IMR-90 (cell line): ENCODE measurements around the gene DENND1A. TPM values are rescaled to one million over a fixed set of nuclear protein-coding genes. Genes with fewer than 3 reads are reported as not detected.

Experiments
- ATAC-seq: fragments of 200-7000 bp; cut with Tn5 transposase; 2 replicates; pipeline ENCODE4 v1.9.1; 2020; ENCODE audit warnings: low read depth, mild to moderate bottlenecking, moderate library complexity
- BruUV-seq: library from RNA; stranded (reverse); fragments of 400-500 nt; replicated peaks from 2 replicates; lab custom pipeline; 2021; lab: Mats Ljungman, UMichigan
- CTCF ChIA-PET: fragments of 300-600 bp; formaldehyde crosslinking; extraction: SDS; loops from one replicate; lab custom pipeline; 2021; ENCODE audit warnings: antibody characterized with exemption; lab: Yijun Ruan, JAX
- POLR2A ChIA-PET: fragments of 300-600 bp; sonication (Branson Sonifier 250); formaldehyde crosslinking; loops from one replicate; lab custom pipeline; 2022; ENCODE audit warnings: antibody characterized with exemption; ENCODE audit not compliant: unreplicated experiment; lab: Charles Lee
- DNase-seq: peaks from one replicate; pipeline ENCODE4 v3.0.0; 2013
- H2AFZ ChIP-seq: replicated peaks from 2 replicates; pipeline ENCODE3; 2013; ENCODE audit warnings: low read length, mild to moderate bottlenecking; ENCODE audit not compliant: poor library complexity
- H2AK5ac ChIP-seq: 2 replicates; pipeline ENCODE4 v1.6.1; 2013; ENCODE audit warnings: low read depth, low read length, inconsistent platforms
- H2AK9ac ChIP-seq: replicated peaks from 2 replicates; pipeline ENCODE3; 2013; ENCODE audit warnings: mild to moderate bottlenecking, low read depth, low read length, moderate library complexity; ENCODE audit not compliant: poor library complexity
- H2BK120ac ChIP-seq: 2 replicates; pipeline ENCODE4 v1.6.1; 2013; ENCODE audit warnings: low read depth, low read length, inconsistent platforms
- H2BK15ac ChIP-seq: 3 replicates; pipeline ENCODE4 v1.6.1; 2013; ENCODE audit warnings: low read depth, low read length, inconsistent platforms
- H2BK20ac ChIP-seq: 2 replicates; pipeline ENCODE4 v1.6.1; 2013; ENCODE audit warnings: low read depth, mild to moderate bottlenecking, inconsistent platforms, low read length, moderate library complexity
- H2BK5ac ChIP-seq: 2 replicates; pipeline ENCODE4 v1.6.1; 2013; ENCODE audit warnings: mild to moderate bottlenecking, low read depth, low read length, inconsistent platforms; ENCODE audit not compliant: poor library complexity, severe bottlenecking
- H3K14ac ChIP-seq: replicated peaks from 2 replicates; pipeline ENCODE4 v1.6.1; 2013; ENCODE audit warnings: low read depth, low read length, inconsistent platforms
- H3K18ac ChIP-seq: 2 replicates; pipeline ENCODE4 v1.6.1; 2013; ENCODE audit warnings: low read depth, low read length, control low read depth
- H3K23ac ChIP-seq: 2 replicates; pipeline ENCODE4 v1.6.1; 2013; ENCODE audit warnings: low read depth, low read length, inconsistent platforms
- H3K27ac ChIP-seq: 2 replicates; pipeline ENCODE4 v1.5.1; 2013; ENCODE audit warnings: mild to moderate bottlenecking, control low read depth, low read length; ENCODE audit not compliant: insufficient read depth
- H3K27me3 ChIP-seq: 2 replicates; pipeline ENCODE4 v1.6.1; 2013; ENCODE audit warnings: low read length; ENCODE audit not compliant: control insufficient read depth, insufficient read depth
- H3K36me3 ChIP-seq: 2 replicates; pipeline ENCODE4 v1.6.1; 2013; ENCODE audit warnings: low read length, mixed read lengths; ENCODE audit not compliant: control insufficient read depth, insufficient read depth
- H3K4ac ChIP-seq: 2 replicates; pipeline ENCODE4 v1.6.1; 2013; ENCODE audit warnings: low read depth, low read length, inconsistent platforms
- H3K4me1 ChIP-seq: 2 replicates; pipeline ENCODE4 v1.6.1; 2013; ENCODE audit warnings: low read length, mixed read lengths; ENCODE audit not compliant: control insufficient read depth, insufficient read depth
- H3K4me2 ChIP-seq: 2 replicates; pipeline ENCODE4 v1.6.1; 2013; ENCODE audit warnings: low read depth, mild to moderate bottlenecking, control low read depth, low read length, moderate library complexity
- H3K4me3 ChIP-seq: 2 replicates; pipeline ENCODE4 v1.5.1; 2013; ENCODE audit warnings: low read depth, mild to moderate bottlenecking, control low read depth, low read length, moderate library complexity; ENCODE audit not compliant: insufficient read depth
- H3K56ac ChIP-seq: 2 replicates; pipeline ENCODE4 v1.6.1; 2013; ENCODE audit warnings: low read length, inconsistent platforms; ENCODE audit not compliant: insufficient read depth; ENCODE audit errors: extremely low read depth
- H3K79me1 ChIP-seq, 2 experiments: 2 replicates each; pipeline ENCODE4 v1.6.1; 2013; ENCODE audit warnings: low read length in 2 of 2, inconsistent platforms in 1 of 2, low read depth in 1 of 2
- H3K9ac ChIP-seq: 2 replicates; pipeline ENCODE4 v1.6.1; 2013; ENCODE audit warnings: low read depth, low read length, control low read depth
- H3K9me1 ChIP-seq: 2 replicates; pipeline ENCODE4 v1.6.1; 2013; ENCODE audit warnings: low read length, inconsistent platforms; ENCODE audit not compliant: insufficient read depth
- H3K9me3 ChIP-seq: 2 replicates; pipeline ENCODE4 v1.6.1; 2013; ENCODE audit warnings: low read length; ENCODE audit not compliant: control insufficient read depth, insufficient read depth
- H4K20me1 ChIP-seq: 2 replicates; pipeline ENCODE4 v1.6.1; 2013; ENCODE audit warnings: low read length, inconsistent platforms; ENCODE audit not compliant: insufficient read depth
- H4K5ac ChIP-seq: 2 replicates; pipeline ENCODE4 v1.6.1; 2013; ENCODE audit warnings: mild to moderate bottlenecking, low read depth, low read length, control low read depth
- H4K8ac ChIP-seq, 2 experiments: 2 replicates each; pipeline ENCODE4 v1.6.1; 2013; ENCODE audit warnings: low read depth in 2 of 2, low read length in 2 of 2, control low read depth in 1 of 2, inconsistent platforms in 1 of 2
- H4K91ac ChIP-seq: 2 replicates; pipeline ENCODE4 v1.6.1; 2013; ENCODE audit warnings: low read depth, low read length, inconsistent platforms; ENCODE audit not compliant: insufficient read depth
- BHLHE40 ChIP-seq: fragments of 150-350 bp; IDR thresholded peaks from 2 replicates; pipeline ENCODE4 v1.6.1; 2016; ENCODE audit warnings: mild to moderate bottlenecking, low read depth, low read length
- CEBPB ChIP-seq: IDR thresholded peaks from 2 replicates; pipeline ENCODE4 v1.6.1; 2012; ENCODE audit warnings: low read depth, low read length, improper control_type of control experiment
- CTCF ChIP-seq: conservative IDR thresholded peaks from 2 replicates; pipeline ENCODE4 v1.5.1; 2012; ENCODE audit warnings: mild to moderate bottlenecking, low read depth, low read length, improper control_type of control experiment
- ELK1 ChIP-seq: fragments of 150-350 bp; IDR thresholded peaks from 2 replicates; pipeline ENCODE4 v1.6.1; 2016; ENCODE audit warnings: low read depth, mild to moderate bottlenecking, low read length, moderate library complexity, borderline replicate concordance
- MAZ ChIP-seq: IDR thresholded peaks from 2 replicates; pipeline ENCODE4 v1.6.1; 2012; ENCODE audit warnings: low read depth, mild to moderate bottlenecking, low read length, improper control_type of control experiment, moderate library complexity, borderline replicate concordance
- NFE2L2 ChIP-seq: fragments of 150-350 bp; IDR thresholded peaks from 2 replicates; pipeline ENCODE4 v1.6.1; 2016; ENCODE audit warnings: low read depth, mild to moderate bottlenecking, low read length
- POLR2A ChIP-seq: IDR thresholded peaks from 2 replicates; pipeline ENCODE4 v1.6.1; 2012; ENCODE audit warnings: mild to moderate bottlenecking, low read depth, low read length
- RAD21 ChIP-seq: IDR thresholded peaks from 2 replicates; pipeline ENCODE4 v1.6.1; 2012; ENCODE audit warnings: low read length, improper control_type of control experiment
- RCOR1 ChIP-seq: IDR thresholded peaks from 2 replicates; pipeline ENCODE4 v1.6.1; 2012; ENCODE audit warnings: mild to moderate bottlenecking, low read length, improper control_type of control experiment; ENCODE audit not compliant: insufficient replicate concordance
- RFX5 ChIP-seq: IDR thresholded peaks from 2 replicates; pipeline ENCODE4 v1.8.0; 2012; ENCODE audit warnings: low read depth, mild to moderate bottlenecking, low read length, moderate library complexity
- SMC3 ChIP-seq: fragments of 150-350 bp; IDR thresholded peaks from 2 replicates; pipeline ENCODE4 v1.6.1; 2016; ENCODE audit warnings: low read depth, mild to moderate bottlenecking, antibody characterized with exemption, low read length, moderate library complexity
- USF2 ChIP-seq: fragments of 150-350 bp; IDR thresholded peaks from 2 replicates; pipeline ENCODE4 v1.6.1; 2017; ENCODE audit warnings: mild to moderate bottlenecking, antibody characterized with exemption, low read length, low read depth
- WGBS, 2 experiments: methylation state at CpG; one replicate each; pipeline versions ENCODE4 v1.1.5 to v1.1.7; 2013; ENCODE audit warnings: missing lambda C conversion rate in 2 of 2; ENCODE audit not compliant: insufficient read length in 1 of 2; ENCODE audit errors: extremely low coverage in 2 of 2; 5-methylcytosine and 5-hydroxymethylcytosine counted together
- dilution Hi-C: fragments of 300-500 bp; cut with HindIII; formaldehyde crosslinking; loops from one replicate; pipeline ENCODE4 v1.14.3; 2018; ENCODE audit warnings: low sequenced_read_pairs; ENCODE audit not compliant: unreplicated experiment
- in situ Hi-C: fragments of 300-500 bp; cut with MboI; formaldehyde crosslinking; loops from 3 replicates; pipeline ENCODE4 v1.14.3; 2019; ENCODE audit warnings: low sequenced_read_pairs, inconsistent platforms, mixed read lengths
- intact Hi-C: fragments of 100-400 bp; cut with micrococcal nuclease; formaldehyde crosslinking; loops from 2 replicates; pipeline ENCODE4 v1.10.0; 2022
- polyA plus RNA-seq, 3 experiments: library from polyadenylated mRNA; depleted of rRNA; stranded (reverse); fragments of >200 nt; gene quantifications; 2 replicates each; pipeline ENCODE4 v1.2.3, GENCODE V29; 2012; ENCODE audit warnings: low replicate concordance in 1 of 3
- total RNA-seq: library from RNA; depleted of rRNA; stranded (reverse); fragments of >200 nt; gene quantifications from 2 replicates; pipeline ENCODE4 v1.2.3, GENCODE V29; 2012

Gene DENND1A
- total and polyA plus RNA-seq, 2 of the 4 experiments (the other 2 are of a cell fraction), result 21.4 to 27.6 TPM

- Histone ChIP-seq H2BK120ac (no peak overlapping the region), H2BK5ac (no peak overlapping the region), H2AFZ (no peak overlapping the region), H3K4me2 (no peak overlapping the region), H3K27me3 (no peaks in the 10 kb centered on the region), H3K9me1 (no peaks in the 10 kb centered on the region; the same call in 1 of the 2 replicates), H2AK5ac (no peak overlapping the region), H3K27ac (no peak overlapping the region), H3K9ac (no peak overlapping the region), H3K18ac (no peak overlapping the region), H3K36me3 (no peaks in the 10 kb centered on the region), H4K5ac (no peak overlapping the region), H3K14ac (no peak overlapping the region), H3K4me1 (no peaks in the 10 kb centered on the region), H3K4ac (no peak overlapping the region), H3K56ac (no peak overlapping the region), H2BK20ac (no peak overlapping the region), H3K79me1 (no peaks in the 10 kb centered on the region; a peak in 1 of 4 replicates), H4K20me1 (no peaks in the 10 kb centered on the region; the same call in 1 of the 2 replicates), H2AK9ac (no peak overlapping the region), H2BK15ac (no peak overlapping the region), H3K23ac (no peak overlapping the region), H4K8ac (no peak overlapping the region), H3K4me3 (no peak overlapping the region), H3K9me3 (no peaks in the 10 kb centered on the region), H4K91ac (no peak overlapping the region)
- ATAC-seq, result no peak
- intact Hi-C loops, result no loop called here
- ChIA-PET CTCF (no interaction called here), POLR2A (no interaction called here)
- DNase-seq, result no peak
- no peak for TF ChIP-seq ELK1
- no peak for TF ChIP-seq NFE2L2
- TF ChIP-seq USF2, result no peak
- no peak for TF ChIP-seq POLR2A
- no peak for TF ChIP-seq CEBPB
- TF ChIP-seq RCOR1, result no peak
- no peak for TF ChIP-seq BHLHE40
- no peak for TF ChIP-seq MAZ
- TF ChIP-seq RAD21, result no peak
- no peak for TF ChIP-seq SMC3
- TF ChIP-seq RFX5, result no peak
- TF ChIP-seq CTCF, result no peak
- dilution Hi-C loops, result no loop called here
- BruUV-seq, result no TSS peak
- no CpG with 5 or more reads among the region's 1 CpG for WGBS, 2 experiments
- in situ Hi-C loops, result no loop called here
Observed at GRCh38 chr9:123872710-123873109, 57.2 kb downstream of the DENND1A start.
